A673 (cell line): ENCODE data around the gene ARNT2.

Experiments used
- CTCF ChIP-seq: fragments of 300-800, 200-600 bp; sonication (generic); conservative IDR thresholded peaks from 2 replicates; pipeline ENCODE4 v1.5.1; 2017; ENCODE audit warnings: low read depth, mild to moderate bottlenecking, antibody characterized with exemption, low read length, moderate library complexity, mixed read lengths
- EZH2 ChIP-seq: fragments of 200-600 bp; sonication (generic); IDR thresholded peaks from 2 replicates; pipeline ENCODE4 v1.6.1; 2017; ENCODE audit warnings: borderline replicate concordance, low read depth, mild to moderate bottlenecking, mixed read lengths, antibody characterized with exemption, low read length; ENCODE audit not compliant: poor library complexity, severe bottlenecking

GRCh38 chr15:80449825-80450224, 45.6 kb downstream of the ARNT2 start:
- no peak for TF ChIP-seq EZH2
- no peak for TF ChIP-seq CTCF
